ENCODE data around the gene SLC9A7.
A peak's percentile ranks its signal among the peaks of the same experiment; 100 is the strongest.

Gene SLC9A7

DNA sequence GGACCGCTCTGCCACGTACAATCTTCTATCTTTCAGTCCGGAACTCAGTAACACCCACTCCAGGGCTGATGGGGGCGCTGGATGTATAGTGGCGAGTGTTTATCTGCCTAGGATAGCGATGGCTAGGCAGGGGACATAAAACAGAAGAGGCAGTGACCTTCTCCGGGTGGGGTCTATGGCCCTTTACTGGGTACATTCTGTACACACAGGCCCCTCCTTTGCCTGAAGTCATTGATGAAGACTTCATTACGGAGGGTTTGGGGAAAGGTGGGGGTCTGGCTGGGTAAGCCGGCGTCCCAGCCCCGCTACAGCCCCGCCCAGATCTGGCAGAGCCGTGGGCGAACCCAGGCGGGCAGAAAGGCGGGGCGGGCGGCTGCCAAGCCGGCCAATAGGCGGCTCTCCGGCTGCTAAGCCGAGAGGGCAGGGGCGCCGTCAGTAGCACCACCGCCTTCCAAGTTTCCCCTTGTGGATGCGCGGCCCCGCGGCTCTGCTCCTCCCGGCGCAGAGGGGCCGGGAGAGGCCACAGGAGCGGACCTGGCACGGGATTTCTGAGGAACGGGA lies 185.5 kb downstream of the SLC9A7 start, which contains the start of gene CHST7:
Gene CHST7 (plus strand): TSS at position 435 of the 561 bp plus-strand sequence. CDS start 167 bp downstream, outside the sequence.
- DNase-seq (ENCODE audit: low spot score), result peak; percentile 59

DNA sequence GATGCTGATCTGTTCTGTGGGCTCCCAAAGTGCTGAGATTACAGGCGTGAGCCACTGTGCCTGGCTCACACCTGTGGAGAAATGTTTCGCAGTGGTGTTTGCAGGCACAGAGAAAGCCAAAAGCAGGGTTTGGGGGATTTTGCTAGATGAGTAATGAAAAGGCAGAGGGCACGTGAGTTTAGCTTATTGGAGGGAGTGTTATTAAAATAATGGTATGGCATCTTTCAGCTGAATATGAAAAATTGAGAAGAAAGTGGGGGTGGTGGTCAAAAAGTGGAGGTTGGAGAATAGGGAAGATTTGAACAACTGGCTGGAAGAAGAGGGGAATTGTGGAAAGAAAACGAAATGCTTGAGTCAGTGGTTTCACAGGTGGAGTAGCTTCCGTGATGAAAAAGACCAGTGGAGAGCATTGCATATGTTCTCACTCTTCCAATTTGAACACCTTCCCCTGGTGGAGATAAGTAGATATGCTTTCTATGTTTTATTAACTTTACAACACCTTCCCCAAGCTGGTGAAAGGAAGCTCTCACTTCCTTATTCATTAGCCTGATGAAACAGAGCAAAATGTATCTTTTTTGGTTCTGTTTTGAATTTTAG lies 186.5 kb downstream of the SLC9A7 start:
- DNase-seq (ENCODE audit: low spot score), result peak; percentile 63

DNA sequence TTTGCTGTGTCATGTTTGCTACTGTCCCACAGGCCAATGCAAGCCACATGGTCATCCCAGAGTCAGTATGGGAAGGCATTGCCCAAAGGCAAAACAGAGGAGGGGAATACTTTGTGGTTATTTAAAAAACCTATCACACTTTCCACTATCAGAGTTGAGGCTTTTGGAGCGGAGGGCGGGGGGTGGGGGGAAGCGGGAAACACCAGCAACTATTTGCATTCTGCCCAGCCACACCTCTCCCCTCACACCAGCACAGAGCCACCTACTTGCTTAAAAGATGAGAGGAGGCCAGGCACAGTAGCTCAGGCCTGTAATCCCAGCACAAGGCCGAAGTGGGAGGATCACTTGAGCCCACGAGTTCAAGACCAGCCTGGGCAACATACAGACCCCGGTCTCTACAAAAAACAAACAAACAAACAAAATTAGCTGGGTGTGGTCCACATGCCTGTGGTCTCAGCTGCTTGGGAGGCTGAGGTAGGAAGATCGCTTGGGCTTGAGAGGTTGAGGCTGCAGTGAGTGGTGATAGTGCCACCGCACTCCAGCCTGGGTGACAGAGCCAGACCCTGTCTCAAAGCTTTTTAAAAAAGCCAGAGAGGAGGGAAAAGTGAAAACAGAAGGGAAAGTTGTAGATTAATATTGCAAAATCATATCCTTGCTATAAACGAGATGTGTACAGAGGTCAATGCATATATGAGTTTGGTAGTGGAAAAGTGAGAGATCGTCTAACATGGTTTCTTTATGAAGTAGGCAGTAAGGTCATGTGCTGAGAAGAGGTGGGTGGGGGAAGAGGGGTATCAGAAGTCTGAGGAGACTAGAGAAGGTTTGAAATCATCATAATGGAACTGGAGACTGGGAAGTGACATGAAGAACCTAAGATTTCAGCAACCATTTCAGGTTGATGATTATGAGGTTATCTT lies 187.2 kb downstream of the SLC9A7 start:
- no peak for DNase-seq (ENCODE audit: low spot score)

DNA sequence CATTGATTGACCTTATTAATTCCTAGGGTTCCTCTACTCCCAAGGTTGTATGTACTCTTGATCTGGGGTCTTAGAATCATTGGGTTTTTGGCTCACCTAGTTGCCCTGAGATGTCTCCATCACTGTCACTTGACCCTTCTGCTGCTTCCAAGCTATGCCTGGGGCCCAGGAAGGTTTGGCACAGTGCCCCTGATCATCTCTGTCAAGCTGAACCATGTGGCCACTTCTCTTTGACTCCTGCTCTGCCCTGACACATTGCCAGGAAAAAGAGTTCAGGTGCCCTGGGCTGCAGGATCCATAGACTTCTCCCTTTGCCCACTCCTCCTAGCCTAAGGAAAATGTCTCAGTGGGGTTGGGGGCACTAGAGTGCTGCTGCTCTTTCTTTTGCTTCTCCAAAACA lies 189.3 kb downstream of the SLC9A7 start:
- DNase-seq (ENCODE audit: low spot score), result no peak

DNA sequence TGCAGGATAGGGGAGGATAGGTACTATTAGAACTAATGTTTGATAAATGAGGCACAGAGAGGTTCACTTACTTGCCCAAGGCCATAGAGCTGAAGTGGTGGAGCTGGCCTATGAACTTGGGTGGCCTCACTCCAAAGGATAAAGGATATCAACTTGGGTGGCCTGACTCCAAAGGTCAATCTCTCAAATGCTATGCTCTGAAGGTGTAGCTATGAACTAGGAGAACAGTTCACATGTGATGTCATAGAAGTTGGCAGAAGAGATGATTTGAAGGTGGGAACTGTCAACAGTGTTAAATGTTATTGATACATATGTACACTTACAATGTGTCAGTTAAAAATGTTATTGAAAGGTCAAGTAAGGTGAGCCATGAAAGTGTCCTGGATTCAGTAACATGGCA lies 191.5 kb downstream of the SLC9A7 start:
- no peak for DNase-seq (ENCODE audit: low spot score)

DNA sequence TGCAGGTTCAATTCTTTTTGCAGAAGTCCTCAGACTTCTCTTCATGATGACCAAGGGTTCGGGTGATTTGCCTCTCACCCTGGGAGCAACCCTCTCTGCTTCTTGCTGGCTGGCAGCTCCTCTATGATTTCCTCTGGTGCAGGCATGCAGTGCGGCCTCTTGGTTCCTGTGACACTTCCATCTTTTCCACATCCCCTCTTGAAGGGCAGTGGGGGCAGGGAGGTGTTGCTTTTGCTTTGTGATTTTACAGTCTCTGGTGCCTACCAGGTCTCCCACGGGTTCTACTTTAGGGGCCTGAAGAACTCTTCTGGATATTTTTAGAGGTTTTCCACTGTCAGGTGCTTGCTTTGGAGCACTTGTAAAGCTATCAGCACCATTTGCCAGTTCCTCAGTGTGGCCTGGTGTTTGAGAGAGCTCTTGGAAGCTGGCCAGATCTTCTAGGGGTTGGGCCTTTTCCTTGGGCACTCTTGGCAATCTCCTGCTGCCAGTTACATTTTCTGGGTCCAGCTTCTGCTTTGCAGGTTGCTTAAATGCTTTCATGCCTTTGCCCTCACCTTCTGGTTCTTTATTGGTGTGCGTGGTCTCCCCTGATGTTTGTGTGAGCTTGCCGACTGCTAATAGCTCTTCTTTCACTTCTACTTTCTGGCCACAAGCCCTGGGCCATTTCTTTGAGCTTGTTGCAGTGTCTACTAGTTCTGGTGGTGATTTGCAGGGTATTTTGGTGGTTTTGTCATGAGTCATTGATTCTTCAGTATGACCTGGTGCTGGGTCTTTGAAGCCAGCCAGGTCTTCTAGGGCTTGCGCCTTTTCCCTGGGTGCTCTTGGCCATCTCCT lies 196.9 kb downstream of the SLC9A7 start:
- peak; percentile 13 for DNase-seq (ENCODE audit: low spot score)

DNA sequence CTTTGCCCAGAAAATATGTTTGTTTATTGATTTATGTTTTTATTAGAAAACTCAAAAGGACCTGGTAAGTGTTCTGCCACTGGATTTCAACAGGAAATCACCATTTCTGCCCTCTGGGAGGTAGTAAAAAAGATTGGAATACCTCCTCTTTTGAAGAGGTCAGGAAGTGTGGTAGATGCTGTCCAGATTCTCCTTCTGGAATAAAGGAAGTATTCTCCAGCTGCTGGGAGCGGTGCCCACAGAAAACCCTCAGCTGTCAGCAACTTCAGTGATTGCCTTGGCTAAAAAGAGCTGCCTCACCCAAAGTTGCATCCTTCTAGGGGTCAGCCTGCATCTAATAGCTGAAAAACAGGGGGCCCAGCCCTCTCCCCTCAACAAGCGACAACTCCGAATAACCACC lies 199.9 kb downstream of the SLC9A7 start:
- DNase-seq (ENCODE audit: low spot score), result no peak

DNA sequence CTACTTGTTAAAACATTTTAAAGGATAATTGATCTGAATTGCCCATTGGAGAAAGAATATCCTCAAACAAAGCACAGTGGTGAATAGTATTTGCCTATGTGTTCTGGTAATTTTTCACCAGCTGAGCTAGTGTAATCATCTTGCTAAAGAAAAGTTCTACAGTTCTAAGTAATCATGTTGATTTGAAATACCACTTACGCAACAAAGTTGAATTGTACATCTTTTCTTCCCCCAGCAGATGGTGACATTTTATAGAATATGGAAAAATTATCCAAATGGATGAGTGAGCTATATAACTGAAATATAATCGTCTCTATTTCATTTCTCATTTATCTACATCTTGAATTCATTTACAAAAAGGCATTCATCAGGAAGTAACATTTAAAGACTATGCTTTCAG lies 204.0 kb downstream of the SLC9A7 start:
- peak; percentile 26 for DNase-seq (ENCODE audit: low spot score)

DNA sequence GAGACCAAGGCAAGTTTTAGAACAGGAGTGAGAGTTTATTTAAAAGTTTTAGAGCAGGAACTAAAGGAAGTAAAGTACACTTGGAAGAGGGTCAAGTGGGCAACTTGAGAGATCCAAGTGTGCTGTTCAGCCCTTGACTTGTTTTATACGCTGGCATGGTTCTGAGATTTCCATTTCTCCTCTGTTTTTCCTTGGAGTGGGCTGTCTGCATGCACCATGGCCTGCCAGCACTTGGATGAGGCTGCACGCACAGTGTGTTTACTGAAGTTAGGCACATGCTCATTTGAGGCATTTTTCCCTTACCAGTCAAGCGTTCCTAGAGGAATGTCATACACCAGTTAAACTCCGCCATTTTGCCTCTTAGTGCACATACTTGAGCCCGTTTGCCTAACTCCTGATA lies 205.0 kb downstream of the SLC9A7 start:
- DNase-seq (ENCODE audit: low spot score), result no peak

DNA sequence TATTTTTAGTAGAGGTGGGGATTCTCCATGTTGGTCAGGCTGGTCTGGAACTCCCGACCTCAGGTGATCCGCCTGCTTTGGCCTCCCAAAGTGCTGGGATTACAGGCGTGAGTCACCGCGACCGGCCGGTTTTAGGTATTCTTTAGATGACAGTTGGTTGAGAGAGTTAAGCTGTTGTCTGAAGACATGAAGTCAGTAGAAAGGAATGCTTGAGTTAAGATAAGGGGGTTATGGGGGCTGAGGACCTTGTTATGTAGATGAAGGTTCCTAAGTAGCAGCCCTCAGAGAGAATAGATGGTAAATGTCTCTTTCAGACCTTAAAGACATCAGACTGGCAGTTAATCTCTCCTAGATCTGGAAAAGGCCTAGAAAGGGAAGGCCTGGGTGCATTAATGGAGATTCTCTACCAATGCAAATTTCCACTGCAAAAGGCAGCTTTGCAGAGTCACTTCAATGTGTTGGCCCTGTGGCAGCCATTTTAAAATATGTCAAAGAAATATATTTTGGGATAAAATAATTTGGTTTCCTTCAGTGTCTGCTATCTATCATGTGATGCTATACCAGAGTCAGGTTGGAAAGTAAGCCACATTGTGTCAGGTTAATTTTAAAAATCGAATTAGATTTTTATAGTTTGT lies 207.3 kb downstream of the SLC9A7 start:
- no peak for DNase-seq (ENCODE audit: low spot score)

DNA sequence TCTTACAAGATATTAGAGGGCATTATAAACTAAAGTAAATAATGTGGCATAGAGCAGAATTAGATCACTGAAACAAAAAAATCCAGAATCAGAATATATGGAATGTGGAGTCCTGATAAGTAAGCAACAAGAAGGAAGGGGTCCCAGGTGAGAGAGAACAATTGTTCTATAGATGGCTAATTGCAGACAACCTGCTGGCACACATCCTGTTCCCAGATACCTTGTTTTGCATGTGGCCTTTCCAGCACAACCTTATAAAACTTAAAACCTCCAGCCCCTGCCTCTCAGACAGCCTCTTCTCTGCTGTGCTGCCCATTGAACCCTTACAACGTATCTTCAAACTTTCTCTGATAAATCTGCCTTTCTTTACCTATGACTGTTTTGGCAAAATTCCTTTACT lies 209.0 kb downstream of the SLC9A7 start:
- no peak for DNase-seq (ENCODE audit: low spot score)

Data from CD4-positive, alpha-beta T cell treated with Interleukin-2 at 100 ng/mL for 4 hours (primary cell).